IPS-11a (cell line): ENCODE results near the gene DACH1.
"Not testable (repeated sequence)": the region's sequence is repeated elsewhere in the genome, so short reads cannot be mapped to it uniquely, and the experiment has no call there.

ENCODE experiments used
- H3K4me3 ChIP-seq: one replicate; pipeline ENCODE4 v1.5.1; 2013; ENCODE audit warnings: low read depth, low read length, control low read depth

Gene DACH1

GRCh38 chr13:71866335-71867130, 471 bp downstream of the DACH1 start:
- H3K4me3 ChIP-seq, result peak overlapping the region; percentile 69

GRCh38 chr13:71865874-71866334, 1.1 kb downstream of the DACH1 start:
- peak overlapping the region; percentile 69 for H3K4me3 ChIP-seq

- peak overlapping the region; percentile 69 for H3K4me3 ChIP-seq
These were observed 1.8 kb downstream of the DACH1 start for GRCh38 chr13:71864986-71865873.

GRCh38 chr13:71864094-71864985, 2.7 kb downstream of the DACH1 start:
- peak overlapping the region; percentile 69 for H3K4me3 ChIP-seq

- no peak overlapping the region for H3K4me3 ChIP-seq
These were observed 3.6 kb downstream of the DACH1 start for GRCh38 chr13:71863254-71863865.

- H3K4me3 ChIP-seq, result no peak overlapping the region
These were observed 4.5 kb downstream of the DACH1 start for GRCh38 chr13:71862459-71862943.

GRCh38 chr13:71861769-71862458, 5.1 kb downstream of the DACH1 start:
- H3K4me3 ChIP-seq, result no peak overlapping the region

- H3K4me3 ChIP-seq, result no peak overlapping the region
These were observed 6.4 kb downstream of the DACH1 start for GRCh38 chr13:71860547-71861138.

GRCh38 chr13:71858647-71859046, 8.4 kb downstream of the DACH1 start:
- no peak overlapping the region for H3K4me3 ChIP-seq

GRCh38 chr13:71856548-71857043, 10.4 kb downstream of the DACH1 start:
- H3K4me3 ChIP-seq, result no peak overlapping the region

- no peak overlapping the region for H3K4me3 ChIP-seq
These were observed 12.6 kb downstream of the DACH1 start for GRCh38 chr13:71854401-71854800.

- H3K4me3 ChIP-seq, result no peak overlapping the region
These were observed 13.3 kb downstream of the DACH1 start for GRCh38 chr13:71853725-71854124.

GRCh38 chr13:71852736-71853135, 14.3 kb downstream of the DACH1 start:
- H3K4me3 ChIP-seq, result no peak overlapping the region

GRCh38 chr13:71851498-71852409, 15.2 kb downstream of the DACH1 start:
- no peak overlapping the region for H3K4me3 ChIP-seq

GRCh38 chr13:71842003-71842402, 25.0 kb downstream of the DACH1 start:
- no peak overlapping the region for H3K4me3 ChIP-seq

- H3K4me3 ChIP-seq, result no peak overlapping the region
These were observed 28.2 kb downstream of the DACH1 start for GRCh38 chr13:71838842-71839241.

GRCh38 chr13:71837582-71837981, 29.4 kb downstream of the DACH1 start:
- H3K4me3 ChIP-seq, result not testable (repeated sequence)

GRCh38 chr13:71831716-71832115, 35.3 kb downstream of the DACH1 start:
- no peak overlapping the region for H3K4me3 ChIP-seq
